ENCODE data around the gene TESK1. TPM values are rescaled to one million over a fixed set of nuclear protein-coding genes. Genes with fewer than 3 reads are reported as not detected.

The TESK1 gene
- polyA plus RNA-seq, 3 donors, result 2.9 to 38.3 (median 2.9) TPM

DNA sequence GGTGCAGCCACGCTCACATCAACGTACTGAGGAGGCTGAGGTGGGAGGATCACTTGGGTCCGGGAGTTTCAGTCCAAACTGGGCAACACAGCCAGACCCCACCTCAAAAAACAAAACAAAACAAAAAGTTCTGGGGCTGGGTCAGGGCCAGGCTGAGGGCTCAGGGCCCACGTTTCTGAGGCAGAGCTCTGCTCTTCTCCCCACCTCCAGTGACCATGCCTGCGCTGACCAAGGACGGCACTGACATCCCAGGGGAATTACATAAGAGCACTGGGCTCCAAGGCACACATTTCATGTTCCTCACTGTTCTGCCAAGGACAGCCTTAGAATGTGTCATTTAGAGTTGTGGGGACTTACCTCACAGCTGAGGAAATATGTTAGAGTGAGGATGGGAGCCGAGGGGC lies 40.4 kb upstream of the TESK1 start:
- H3K4me2 ChIP-seq (replicated peaks; ENCODE audit: extremely low read depth, low read length, poor library complexity, severe bottlenecking), result no peak overlapping the region
- H2AFZ ChIP-seq (ENCODE audit: insufficient read depth, low read depth, low read length, poor library complexity, severe bottlenecking), result no peak overlapping the region
- no peaks in the 10 kb centered on the region for H3K79me2 ChIP-seq (ENCODE audit: insufficient read depth, low read length)
- no peak overlapping the region for H3K4me3 ChIP-seq (replicated peaks in 1 of 3; ENCODE audit: low read depth in 2 of 3, low read length in 3 of 3)
- Mint-ChIP-seq H3K27me3 (ENCODE audit: low read depth in 3 of 3) (no peaks in the 10 kb centered on the region), H3K9me3 (no peaks in the 10 kb centered on the region), H3K27ac (peak overlapping the region in 2 of 7 donors; percentile 18 to 46), H3K36me3 (peaks cover 13 to 15% of the 10 kb centered on the region in 2 donors), H3K4me3 (no peak overlapping the region), H3K4me1 (peaks cover 20% of the 10 kb centered on the region)
- no peaks in the 10 kb centered on the region for H3K9me3 ChIP-seq (replicated peaks in 1 of 2; ENCODE audit: control insufficient read depth in 1 of 2, insufficient read depth in 1 of 2, low read length in 2 of 2)
- TF ChIP-seq CTCF (IDR thresholded peaks at IDR 0.05), result no peak
- WGBS (ENCODE audit: insufficient coverage), result 80% methylated on average over 1 of the region's 7 CpGs
- H3K9ac ChIP-seq (ENCODE audit: insufficient read depth, low read length, poor library complexity, severe bottlenecking), result no peak overlapping the region
- no peak overlapping the region for H3K27ac ChIP-seq (ENCODE audit: low read depth in 1 of 2, low read length in 2 of 2)
- DNase-seq, result no peak
- H3K4me1 ChIP-seq (ENCODE audit: control insufficient read depth in 1 of 2, insufficient read depth in 2 of 2, low read length in 2 of 2), result peaks cover 7 to 8% of the 10 kb centered on the region in 2 donors
- intact Hi-C loops (cut with micrococcal nuclease), result no loop called here
- no peaks in the 10 kb centered on the region for H3K27me3 ChIP-seq (ENCODE audit: control insufficient read depth in 2 of 2, insufficient read depth in 2 of 2, low read length in 2 of 2)
- H3K36me3 ChIP-seq (replicated peaks in 1 of 2; ENCODE audit: control insufficient read depth in 1 of 2, insufficient read depth in 2 of 2, low read length in 2 of 2), result peaks cover 23 to 29% of the 10 kb centered on the region in 2 donors
- H4K20me1 ChIP-seq (ENCODE audit: insufficient read depth, low read length), result no peaks in the 10 kb centered on the region

GRCh38 chr9:35566417-35566816 lies 38.6 kb upstream of the TESK1 start:
- no peak for DNase-seq
- Mint-ChIP-seq H3K27ac (peak overlapping the region in 3 of 7 donors; percentile 9 to 76 (median 56)), H3K4me1 (peaks cover 34% of the 10 kb centered on the region), H3K36me3 (peaks cover 10 to 15% of the 10 kb centered on the region in 2 donors), H3K4me3 (no peak overlapping the region), H3K27me3 (ENCODE audit: low read depth in 3 of 3) (no peaks in the 10 kb centered on the region), H3K9me3 (peaks cover 0 to 2% (median 0%) of the 10 kb centered on the region in 7 donors)
- 80% methylated on average over 1 of the region's 2 CpGs for WGBS (ENCODE audit: insufficient coverage)
- H3K9me3 ChIP-seq (replicated peaks in 1 of 2; ENCODE audit: control insufficient read depth in 1 of 2, insufficient read depth in 1 of 2, low read length in 2 of 2), result no peaks in the 10 kb centered on the region
- H3K27ac ChIP-seq (ENCODE audit: low read depth in 1 of 2, low read length in 2 of 2), result no peak overlapping the region
- H3K9ac ChIP-seq (ENCODE audit: insufficient read depth, low read length, poor library complexity, severe bottlenecking), result no peak overlapping the region
- no peak overlapping the region for H3K4me3 ChIP-seq (replicated peaks in 1 of 3; ENCODE audit: low read depth in 2 of 3, low read length in 3 of 3)
- no peak overlapping the region for H3K4me2 ChIP-seq (replicated peaks; ENCODE audit: extremely low read depth, low read length, poor library complexity, severe bottlenecking)
- H4K20me1 ChIP-seq (ENCODE audit: insufficient read depth, low read length), result no peaks in the 10 kb centered on the region
- H3K27me3 ChIP-seq (ENCODE audit: control insufficient read depth in 2 of 2, insufficient read depth in 2 of 2, low read length in 2 of 2), result no peaks in the 10 kb centered on the region
- H3K79me2 ChIP-seq (ENCODE audit: insufficient read depth, low read length), result no peaks in the 10 kb centered on the region
- H3K4me1 ChIP-seq (ENCODE audit: control insufficient read depth in 1 of 2, insufficient read depth in 2 of 2, low read length in 2 of 2), result peaks cover 18 to 20% of the 10 kb centered on the region in 2 donors
- TF ChIP-seq CTCF (IDR thresholded peaks at IDR 0.05), result no peak
- peaks cover 7 to 12% of the 10 kb centered on the region in 2 donors for H3K36me3 ChIP-seq (replicated peaks in 1 of 2; ENCODE audit: control insufficient read depth in 1 of 2, insufficient read depth in 2 of 2, low read length in 2 of 2)
- intact Hi-C loops (cut with micrococcal nuclease), result no loop called here
- H2AFZ ChIP-seq (ENCODE audit: insufficient read depth, low read depth, low read length, poor library complexity, severe bottlenecking), result no peak overlapping the region
